ENCODE measurements around the gene SPARCL1.
A peak's percentile ranks its signal among the peaks of the same experiment; 100 is the strongest.
"Not testable (repeated sequence)": the region's sequence is repeated elsewhere in the genome, so short reads cannot be mapped to it uniquely, and the experiment has no call there.

Gene SPARCL1

DNA sequence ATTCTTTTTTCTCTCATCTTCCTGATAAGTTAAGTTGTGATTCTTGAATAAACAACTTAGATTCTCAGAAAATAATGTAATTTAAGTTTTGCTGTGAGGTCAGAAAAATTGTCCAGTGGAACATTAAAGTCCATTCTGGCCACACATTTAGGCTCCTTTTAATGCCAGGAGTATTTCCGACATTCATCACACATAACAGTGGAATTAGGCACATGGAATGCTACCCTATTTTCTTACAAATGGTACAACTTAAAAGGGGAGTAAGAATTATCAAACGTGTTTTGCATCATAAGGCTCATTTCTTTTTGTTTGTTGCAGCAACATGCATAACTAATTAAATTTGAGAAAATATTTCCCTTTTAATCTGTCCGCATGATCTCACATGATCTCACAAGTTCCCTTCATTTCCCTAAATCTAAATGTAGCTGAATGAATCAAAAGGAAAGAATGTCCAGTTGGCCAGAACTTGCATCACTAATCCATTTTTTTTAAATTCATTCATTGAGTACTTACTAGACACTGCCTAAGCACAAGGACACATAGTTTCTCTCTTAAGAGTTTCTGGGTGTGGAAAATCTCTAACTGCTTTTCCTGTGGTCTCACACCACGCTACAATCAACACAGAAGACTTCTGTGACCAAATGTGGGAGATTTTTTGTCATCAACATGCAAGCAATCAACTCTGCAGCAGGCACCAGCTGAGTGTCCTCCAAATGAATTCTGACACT lies 22.0 kb downstream of the SPARCL1 start:
- no peak for DNase-seq (ENCODE audit: low read depth, low spot score)
- H3K27ac ChIP-seq = peak overlapping the region; percentile 71

DNA sequence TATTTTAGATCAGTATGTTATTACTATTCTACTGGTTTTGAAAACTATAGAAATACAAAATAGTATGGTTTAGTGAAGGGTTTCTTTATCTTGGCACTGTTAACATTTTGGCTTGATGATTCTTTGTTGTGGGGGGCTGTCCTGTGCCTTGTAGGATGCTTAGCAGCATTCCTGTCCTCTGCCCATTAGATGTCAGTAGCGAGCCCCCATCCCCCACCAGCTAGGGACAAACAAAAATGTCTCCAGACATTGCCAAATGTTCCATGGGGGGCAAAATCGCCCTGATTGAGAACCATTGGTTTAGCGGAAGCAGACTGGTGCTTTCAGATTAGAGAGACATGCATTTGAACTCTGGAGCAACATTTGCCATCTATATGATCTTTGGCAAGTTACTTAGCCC lies 23.3 kb downstream of the SPARCL1 start:
- DNase-seq (ENCODE audit: low read depth, low spot score) = no peak
- no peak overlapping the region for H3K27ac ChIP-seq

DNA sequence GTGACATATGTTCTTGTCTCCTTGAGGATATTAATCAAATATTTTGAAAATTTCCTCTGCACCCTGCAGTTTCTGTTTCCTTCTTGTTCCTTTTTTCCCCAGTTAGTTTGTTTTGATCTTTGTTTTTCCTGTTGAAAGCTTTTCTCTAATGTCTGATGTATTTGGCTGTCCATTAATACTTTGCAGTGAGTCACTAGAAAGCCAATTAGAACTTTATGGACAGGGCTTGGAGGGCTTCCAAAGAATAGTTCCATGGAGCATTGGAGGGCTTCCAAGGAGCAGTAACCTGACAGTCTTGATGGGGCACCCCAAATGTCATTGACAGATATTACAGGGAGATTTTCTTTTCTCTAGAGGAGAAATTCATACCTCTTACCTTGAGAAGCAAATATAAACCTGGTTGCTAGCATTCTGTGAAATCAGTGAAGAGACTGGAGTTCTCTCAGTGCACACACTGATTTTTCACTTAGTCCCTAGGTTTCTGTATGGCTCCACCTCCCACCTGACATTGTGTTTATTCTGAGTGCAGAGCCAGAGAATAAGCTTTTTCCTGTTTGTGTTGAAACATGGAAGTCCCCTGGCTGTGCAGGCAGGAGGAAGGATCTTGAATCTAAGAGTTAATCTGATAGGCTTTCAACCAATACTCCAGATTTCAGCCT lies 26.5 kb downstream of the SPARCL1 start:
- DNase-seq (ENCODE audit: low read depth, low spot score) = no peak
- no peak overlapping the region for H3K27ac ChIP-seq

DNA sequence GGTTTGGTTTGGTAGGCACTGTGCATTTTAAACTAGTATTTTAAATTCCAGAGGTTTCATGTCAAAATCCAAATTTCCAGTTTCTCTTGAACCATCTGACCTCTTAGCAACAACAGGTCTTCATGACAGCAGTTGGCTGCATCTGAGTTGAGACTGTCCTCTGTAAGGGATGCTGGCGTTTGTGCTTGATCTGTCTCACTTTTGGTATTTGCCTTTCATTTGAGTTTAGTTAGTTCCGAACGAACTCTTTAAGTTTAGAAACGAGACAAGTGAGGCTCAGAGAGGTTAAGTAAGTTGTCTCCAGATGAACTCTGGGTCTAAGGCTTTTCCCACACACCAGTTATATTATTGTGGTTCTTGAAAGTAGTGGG lies 29.1 kb downstream of the SPARCL1 start:
- no peak overlapping the region for H3K27ac ChIP-seq
- DNase-seq (ENCODE audit: low read depth, low spot score) = no peak

DNA sequence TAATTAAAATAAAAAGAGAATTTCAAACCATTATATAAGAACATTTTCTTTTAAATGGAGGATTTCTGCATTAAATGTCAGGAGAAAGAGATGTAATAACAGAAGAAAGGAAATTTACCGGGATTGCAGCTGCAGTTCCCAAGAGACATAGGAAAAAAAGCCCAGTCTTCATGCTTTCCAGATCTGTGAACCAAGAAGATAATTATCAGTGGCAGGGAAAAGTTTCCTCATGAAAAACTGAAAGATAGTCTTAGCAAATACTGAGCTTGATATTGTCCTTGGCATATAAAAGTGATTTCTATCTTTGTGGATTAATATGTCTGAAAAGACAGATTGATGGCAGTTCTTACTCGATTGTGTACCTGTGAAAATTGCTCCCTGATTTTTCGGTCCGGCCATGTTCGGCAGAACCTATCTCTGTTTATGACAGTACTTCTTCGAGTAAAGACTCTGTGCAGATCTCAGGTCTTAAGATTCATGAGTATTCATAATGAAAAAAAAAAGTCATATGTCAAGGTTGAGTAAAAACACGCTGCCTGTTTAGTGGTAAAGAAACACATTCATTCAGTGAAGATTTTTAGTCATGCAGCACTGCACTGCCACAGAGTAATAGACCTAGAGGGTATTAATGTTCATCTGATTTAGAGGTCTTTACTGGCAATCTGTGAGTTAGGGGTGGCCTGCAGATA lies 29.6 kb downstream of the SPARCL1 start:
- H3K27ac ChIP-seq = no peak overlapping the region
- DNase-seq (ENCODE audit: low read depth, low spot score) = no peak

DNA sequence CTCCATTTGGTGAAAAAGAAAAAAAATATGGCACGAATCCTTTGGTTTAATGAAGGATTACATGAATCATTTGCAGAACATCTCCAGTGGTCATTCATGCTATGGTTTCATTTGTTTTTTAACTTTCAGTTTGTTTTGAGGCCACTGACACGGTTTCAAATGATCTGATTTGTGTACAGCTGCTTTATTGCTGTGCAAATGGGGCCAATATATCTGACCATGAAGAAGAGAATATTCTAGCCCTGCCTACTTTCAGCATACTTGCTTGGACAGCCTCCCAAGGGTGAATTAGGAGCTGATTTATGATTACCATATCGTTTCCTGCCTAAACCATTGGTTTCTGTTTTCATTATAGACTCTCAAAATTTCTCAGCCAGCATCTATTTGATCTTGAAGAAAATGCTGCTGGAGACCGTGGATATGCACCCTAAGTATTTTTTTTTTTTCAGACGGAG lies 30.7 kb downstream of the SPARCL1 start:
- no peak for DNase-seq (ENCODE audit: low read depth, low spot score)
- H3K27ac ChIP-seq = no peak overlapping the region

DNA sequence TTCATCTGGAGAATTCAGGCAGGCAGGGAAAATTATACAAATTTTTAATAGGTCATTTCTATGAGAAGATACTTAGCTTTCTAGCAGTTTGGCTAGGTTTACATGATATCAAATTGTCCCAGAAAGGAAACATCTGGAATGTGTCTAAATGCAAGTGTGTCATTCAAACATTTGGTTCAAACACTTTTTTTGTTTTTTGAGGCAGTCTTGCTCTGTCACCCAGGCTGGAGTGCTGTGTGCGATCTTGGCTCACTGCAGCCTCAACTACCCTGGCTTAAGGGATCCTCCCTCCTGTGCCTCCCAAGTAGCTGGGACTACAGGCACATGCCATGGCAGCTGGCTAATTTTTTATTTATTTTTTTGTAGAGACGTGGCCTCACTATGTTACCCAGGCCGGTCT lies 31.6 kb downstream of the SPARCL1 start:
- no peak overlapping the region for H3K27ac ChIP-seq
- no peak for DNase-seq (ENCODE audit: low read depth, low spot score)

DNA sequence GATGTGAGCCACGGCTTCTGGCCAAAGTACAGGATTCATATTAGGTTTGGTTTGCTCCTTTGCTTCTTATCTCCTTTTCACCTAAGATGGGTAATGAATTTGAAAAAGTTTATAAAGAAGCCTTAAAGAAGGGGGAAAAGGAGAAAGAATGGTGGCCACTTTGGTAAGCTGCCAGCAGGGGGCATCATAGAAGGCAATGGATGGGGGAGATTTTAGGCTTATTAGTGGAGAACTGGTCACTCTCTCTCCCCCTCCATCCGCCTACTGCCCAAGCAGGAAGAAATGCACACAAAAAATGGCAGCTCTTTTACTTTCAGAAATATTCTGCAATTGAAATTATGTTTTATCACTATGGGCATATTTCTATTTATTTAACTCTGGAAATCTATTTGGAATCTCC lies 32.0 kb downstream of the SPARCL1 start:
- DNase-seq (ENCODE audit: low read depth, low spot score) = no peak
- no peak overlapping the region for H3K27ac ChIP-seq

DNA sequence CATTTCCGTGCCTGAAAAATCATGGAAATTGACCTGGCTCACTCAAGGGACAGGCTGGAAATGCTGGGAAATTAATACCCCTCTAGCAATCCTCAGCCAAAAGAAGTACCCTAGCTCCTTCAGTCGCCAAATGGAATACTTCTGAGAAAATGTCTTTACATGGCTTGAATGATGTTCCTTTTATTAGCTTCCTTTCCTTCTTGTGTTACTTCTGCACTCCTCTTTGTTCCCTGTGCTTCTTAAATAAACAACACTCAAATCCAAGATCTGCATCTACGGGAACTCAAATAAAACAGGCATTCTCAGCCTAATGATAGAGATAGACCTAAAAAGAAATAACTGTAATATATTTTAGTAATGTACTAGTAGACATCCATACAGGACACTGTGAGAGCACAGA lies 36.1 kb downstream of the SPARCL1 start:
- no peak for DNase-seq (ENCODE audit: low read depth, low spot score)
- H3K27ac ChIP-seq = no peak overlapping the region

DNA sequence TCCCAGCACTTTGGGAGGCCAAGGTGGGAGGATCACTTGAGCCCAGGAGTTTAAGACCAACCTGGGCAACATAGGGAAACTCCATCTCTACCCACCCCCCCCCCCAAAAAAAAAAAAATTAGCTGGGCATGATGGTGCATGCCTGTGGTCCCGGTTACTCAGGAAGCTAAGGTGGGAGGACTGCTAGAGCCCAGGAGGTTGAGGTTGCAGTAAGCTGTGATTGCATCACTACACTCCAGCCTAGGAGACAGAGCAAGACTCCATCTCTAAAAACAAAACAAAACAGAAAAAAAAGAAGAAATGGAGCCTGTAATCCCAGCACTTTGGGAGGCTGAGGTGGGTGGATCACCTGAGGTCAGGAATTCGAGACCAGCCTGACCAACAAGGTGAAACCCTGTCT lies 37.3 kb downstream of the SPARCL1 start:
- H3K27ac ChIP-seq; DNase-seq (ENCODE audit: low read depth, low spot score): not testable (repeated sequence)

DNA sequence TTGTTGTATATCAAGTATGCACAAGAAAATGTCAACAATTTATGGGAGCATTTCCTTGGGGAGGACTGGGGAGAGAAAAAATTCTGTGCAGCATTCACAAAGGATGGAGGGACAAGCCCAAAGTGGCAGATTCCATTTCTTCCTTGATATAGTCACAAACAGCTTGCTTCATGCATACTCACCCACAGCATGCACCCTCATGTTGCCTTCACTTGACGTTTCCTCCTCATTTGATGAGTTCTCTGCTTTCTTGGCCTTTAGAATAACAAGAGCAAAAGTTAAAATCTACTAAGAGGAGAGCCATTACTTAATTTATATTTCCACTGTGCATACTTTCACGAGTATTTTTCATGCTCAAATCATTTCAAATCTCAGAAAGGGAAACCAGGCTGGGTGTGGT lies 37.7 kb downstream of the SPARCL1 start:
- no peak for DNase-seq (ENCODE audit: low read depth, low spot score)
- no peak overlapping the region for H3K27ac ChIP-seq

DNA sequence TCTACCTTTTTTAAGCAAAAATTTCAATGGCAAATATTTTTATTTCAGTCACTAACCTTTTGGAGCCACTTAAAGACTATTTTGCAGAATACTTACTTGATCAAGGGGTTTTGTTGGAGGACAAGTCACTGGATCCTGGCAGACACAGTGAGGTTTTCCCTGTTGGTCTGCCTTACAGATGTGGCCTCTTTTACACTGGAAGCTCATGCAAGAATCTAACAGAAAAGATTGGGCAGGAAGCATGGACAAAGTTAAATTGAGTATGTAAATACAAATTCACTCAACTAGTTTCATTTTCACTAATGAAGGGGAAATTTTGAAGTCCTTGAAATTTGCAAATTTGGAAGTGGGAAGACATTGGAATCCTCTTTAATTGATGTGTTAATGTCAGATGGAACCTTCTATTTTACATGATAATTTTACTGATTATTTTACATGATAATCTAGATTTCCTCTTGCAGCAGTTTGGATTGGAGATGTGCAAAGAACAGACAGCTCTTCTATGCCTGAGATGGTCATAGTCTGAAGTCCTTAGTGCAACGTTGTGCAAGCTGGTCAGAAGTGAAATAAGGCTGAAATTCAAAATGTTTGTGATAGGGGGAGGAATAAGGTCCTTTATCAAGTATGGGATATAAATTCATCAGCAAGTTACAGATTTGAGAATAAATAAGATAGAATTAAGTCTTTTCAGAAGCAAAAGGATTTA lies 38.4 kb downstream of the SPARCL1 start:
- no peak for DNase-seq (ENCODE audit: low read depth, low spot score)
- no peak overlapping the region for H3K27ac ChIP-seq

DNA sequence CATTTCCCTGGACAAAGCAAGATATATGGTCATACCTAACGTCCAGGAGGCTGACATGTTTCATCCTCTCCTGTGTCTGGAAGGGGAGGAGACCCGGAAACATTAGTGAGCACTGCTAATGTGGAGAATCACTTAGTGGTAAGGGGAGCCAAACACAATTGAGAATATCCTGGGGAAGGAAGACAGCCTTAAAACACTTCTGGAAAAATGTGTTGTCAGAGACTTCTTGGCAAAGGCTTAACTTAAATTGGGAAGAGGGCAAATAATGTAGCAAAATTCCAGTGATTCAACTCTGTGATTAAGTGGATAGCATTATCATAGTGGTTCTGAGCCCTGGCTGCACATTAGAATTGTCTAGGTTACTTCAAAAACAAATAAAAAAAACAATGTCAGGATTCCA lies 39.5 kb downstream of the SPARCL1 start:
- H3K27ac ChIP-seq = no peak overlapping the region
- no peak for DNase-seq (ENCODE audit: low read depth, low spot score)

DNA sequence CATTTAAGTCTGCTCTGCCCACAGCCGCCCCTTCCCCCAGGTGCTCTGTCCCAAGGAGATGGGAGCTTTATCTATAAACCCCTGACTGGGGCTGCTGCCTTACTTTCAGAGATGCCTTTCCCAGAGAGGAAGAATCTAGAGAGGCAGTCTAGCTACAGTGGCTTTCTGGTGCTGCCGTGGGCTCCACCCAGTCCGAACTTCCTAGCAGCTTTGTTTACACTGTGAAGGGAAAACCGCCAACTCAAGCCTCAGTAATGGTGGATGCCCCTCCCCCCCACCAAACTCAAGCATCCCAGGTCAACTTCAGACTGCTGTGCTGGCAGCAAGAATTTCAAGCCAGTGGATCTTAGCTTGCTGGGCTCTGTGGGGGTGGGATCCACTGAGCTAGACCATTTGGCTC lies 40.5 kb downstream of the SPARCL1 start:
- DNase-seq (ENCODE audit: low read depth, low spot score); H3K27ac ChIP-seq: not testable (repeated sequence)

DNA sequence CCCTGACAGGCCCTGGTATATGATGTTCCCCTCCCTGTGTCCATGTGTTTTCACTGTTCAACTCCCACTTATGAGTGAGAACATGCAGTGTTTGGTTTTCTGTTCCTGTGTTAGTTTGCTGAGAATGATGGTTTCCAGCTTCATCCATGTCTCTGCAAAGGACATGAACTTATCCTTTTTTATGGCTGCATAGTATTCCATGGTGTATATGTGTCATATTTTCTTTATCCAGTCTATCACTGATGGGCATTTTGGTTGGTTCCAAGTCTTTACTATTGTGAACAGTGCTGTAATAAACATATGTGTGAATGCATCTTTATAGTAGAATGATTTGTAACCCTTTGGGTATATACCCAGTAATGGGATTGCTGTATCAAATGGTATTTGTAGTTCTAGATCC lies 45.9 kb downstream of the SPARCL1 start:
- not testable (repeated sequence) for H3K27ac ChIP-seq; DNase-seq (ENCODE audit: low read depth, low spot score)

DNA sequence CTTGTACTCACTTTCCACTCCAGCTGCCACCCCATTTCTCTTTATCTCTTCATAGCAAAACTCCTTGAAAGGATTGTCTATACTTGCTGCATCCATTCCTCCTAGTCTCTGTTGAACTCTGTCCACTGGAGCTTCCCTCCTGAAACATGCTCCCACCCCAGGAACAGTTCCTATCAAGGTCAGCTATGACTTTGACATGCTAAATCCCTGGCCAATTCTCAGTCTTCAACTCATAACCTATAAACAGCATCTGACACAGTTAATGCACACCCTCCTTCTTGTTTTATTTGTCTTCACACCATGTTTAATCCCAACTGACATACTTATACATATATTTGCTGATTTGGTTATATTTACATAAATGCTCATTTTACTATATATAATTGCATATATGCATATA lies 47.8 kb downstream of the SPARCL1 start:
- H3K27ac ChIP-seq = no peak overlapping the region
- DNase-seq (ENCODE audit: low read depth, low spot score) = no peak

DNA sequence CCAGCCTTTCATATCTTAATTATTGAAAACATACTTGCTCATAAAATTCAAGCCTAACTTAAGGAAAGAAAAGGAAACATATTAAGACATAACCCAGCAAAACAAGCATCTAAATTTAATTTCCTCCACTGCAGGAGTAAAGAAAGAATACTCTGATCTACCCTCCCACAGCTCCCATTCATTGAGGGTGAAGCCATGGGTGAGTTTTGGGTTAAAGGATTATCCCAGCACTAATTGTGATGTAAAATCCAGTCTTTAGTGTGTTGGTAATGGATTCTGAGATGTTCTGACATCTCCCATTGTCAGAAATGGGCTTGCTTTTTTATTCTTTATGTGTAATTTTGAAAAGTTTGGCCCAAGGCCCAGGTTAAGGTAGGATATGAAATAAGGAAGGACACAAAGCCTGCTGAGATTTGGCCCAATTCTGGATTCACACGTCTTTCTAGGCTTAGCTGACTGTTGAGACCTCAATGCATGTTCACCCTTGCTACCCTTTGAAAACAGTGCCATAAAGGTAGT lies 50.4 kb downstream of the SPARCL1 start:
- H3K27ac ChIP-seq = no peak overlapping the region
- no peak for DNase-seq (ENCODE audit: low read depth, low spot score)

DNA sequence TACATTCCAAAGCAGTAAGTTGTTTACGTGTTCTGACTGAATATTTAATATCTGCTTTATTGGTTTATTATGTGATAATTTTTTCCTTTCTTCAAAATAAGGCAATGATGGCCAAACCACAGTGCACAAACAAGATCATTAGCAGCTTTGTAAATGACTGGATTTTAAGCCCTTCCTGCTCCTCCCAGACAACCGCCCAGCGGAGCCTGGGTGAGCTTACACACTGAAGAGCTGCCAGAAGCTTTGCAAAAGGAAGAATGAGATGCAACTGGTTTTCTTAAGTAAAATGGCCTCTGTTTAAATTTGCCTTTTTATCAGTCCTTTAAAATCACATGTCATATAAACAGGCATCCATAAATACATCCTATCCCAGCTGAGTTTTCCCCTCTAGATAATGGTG lies 52.2 kb downstream of the SPARCL1 start:
- DNase-seq (ENCODE audit: low read depth, low spot score) = no peak
- no peak overlapping the region for H3K27ac ChIP-seq

DNA sequence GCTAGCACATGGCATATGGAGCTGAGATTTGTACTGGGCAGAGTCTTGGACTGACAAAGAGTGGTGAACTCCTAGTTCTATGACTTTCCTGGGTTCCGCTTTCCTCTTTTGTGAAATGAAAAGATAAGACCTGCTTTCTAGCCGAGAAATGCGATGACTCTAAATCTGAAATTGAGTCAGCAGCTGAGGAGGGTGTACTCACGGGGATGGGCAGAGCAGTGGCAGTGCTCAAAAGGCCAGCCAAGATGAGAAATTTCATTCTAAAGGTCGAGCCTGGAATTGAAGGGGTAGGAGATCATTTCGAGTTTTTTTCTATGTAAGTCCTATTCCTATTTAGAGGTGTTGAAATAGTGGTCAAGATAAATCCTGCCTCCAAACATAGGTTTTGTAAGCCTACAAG lies 59.8 kb downstream of the SPARCL1 start:
- DNase-seq (ENCODE audit: low read depth, low spot score) = no peak

DNA sequence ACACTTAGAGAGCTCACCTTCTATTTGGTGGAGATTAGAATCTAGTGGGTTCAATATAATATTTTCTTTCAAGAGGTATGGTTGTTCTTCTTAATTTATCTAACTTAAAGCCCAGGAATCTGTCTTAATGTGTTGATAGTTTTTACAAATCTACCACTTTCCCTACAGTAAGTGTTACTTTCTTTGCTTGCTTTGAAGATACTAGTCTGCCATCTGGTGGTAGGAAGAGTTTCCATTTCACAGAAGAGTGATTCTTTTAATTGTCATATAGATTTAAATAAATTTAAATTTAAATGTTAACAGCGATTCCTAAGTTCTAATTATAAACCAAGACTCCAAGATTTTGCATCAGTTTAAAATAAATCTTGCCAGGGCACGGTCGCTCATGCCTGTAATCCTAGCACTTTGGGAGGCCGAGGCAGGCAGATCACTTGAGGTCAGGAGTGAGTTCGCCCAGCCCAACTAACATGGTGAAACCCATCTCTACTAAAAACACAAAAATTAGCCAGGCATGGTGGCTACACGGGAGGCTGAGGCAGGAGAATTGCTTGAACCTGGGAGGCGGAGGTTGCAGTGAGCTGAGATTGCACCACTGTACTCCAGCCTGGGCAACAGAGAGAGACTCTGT lies 63.3 kb downstream of the SPARCL1 start:
- no peak for DNase-seq (ENCODE audit: low read depth, low spot score)

More for the DNA sequence above, 59.8 kb downstream of the SPARCL1 start:
- H3K27ac ChIP-seq = no peak overlapping the region

More for the DNA sequence above, 63.3 kb downstream of the SPARCL1 start:
- no peak overlapping the region for H3K27ac ChIP-seq
